ENCODE measurements around the gene KCTD3.

- TF ChIP-seq EZH2 (IDR thresholded peaks at IDR 0.05; ENCODE audit: low read length, unreplicated experiment) (no peak), CTCF (conservative IDR thresholded peaks at IDR 0.05; ENCODE audit: low read depth, low read length) (no peak)
Observed at GRCh38 chr1:215529571-215529970, 37.5 kb upstream of the KCTD3 start.

All from PC-3 (cell line).